Activated CD8-positive, alpha-beta memory T cell treated with anti-CD3 and anti-CD28 coated beads for 1 hour (primary cell): ENCODE data around the gene ITGB3.
A peak's percentile ranks its signal among the peaks of the same experiment; 100 is the strongest.

Source experiments
- DNase-seq, 2 donors: peaks; one replicate each; pipeline ENCODE4 v3.0.0-alpha.2; 2020; ENCODE audit warnings: low read depth in 1 of 2; ENCODE audit errors: extremely low read depth in 1 of 2

The ITGB3 gene

GRCh38 chr17:47295874-47296255, 42.2 kb downstream of the ITGB3 start:
- DNase-seq, result no peak

DNA sequence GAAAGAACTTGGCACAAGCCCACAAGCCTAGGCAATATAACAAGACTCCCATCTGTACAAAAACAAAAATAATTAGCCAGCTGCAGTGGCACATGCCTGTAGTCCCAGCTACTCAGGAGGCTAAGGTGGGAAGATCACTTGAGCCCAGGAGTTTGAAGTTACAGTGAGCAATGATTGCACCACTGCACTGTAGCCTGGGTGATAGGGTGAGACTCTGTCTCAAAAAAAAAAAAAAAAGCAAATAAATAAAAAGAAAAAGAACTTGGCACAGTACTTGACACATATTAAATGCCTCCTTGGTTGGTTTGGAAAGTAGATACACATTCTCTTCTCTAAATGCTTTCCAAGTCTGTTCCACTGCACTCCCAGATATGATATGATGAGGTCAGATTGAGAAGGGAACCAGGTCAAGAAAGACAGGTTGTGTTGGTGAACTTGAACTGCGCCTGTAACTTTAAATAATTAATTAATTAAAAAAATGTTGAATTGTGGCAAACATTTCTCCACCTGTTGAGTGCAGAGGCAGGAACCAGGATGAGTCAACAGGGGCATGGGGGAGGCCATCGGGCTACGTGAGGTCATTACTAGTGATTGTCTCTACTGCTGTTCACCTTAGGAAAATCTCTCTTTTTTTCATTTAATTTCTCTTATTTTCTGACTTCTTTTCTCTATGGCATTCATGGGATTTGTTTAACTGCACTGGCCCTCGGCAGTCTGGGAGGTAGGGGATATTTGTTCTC, 44.2 kb downstream of the ITGB3 start:
- DNase-seq, result no peak

GRCh38 chr17:47298712-47299111, 45.1 kb downstream of the ITGB3 start:
- no peak for DNase-seq

GRCh38 chr17:47299239-47299910, 45.7 kb downstream of the ITGB3 start:
- DNase-seq, result no peak

DNA sequence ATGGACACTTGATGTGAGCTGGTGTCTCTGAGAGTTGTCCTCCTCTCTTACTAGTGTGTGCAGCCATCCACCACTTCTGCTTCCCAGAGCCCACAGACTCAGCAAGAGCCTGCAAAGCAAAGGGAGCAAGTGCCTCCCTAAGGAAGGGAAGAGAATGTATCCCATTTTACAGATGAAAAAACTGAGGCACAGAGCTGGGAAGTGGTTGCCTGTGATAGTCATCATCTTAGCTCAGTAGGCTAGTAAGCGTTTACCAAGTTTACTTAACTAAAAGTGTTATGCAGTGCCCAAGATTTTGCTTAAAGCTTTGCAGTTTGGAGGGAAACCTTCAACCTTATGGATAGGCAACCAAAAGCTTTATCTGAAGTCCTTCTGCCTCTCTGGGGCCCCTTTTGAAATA, 47.1 kb downstream of the ITGB3 start:
- no peak for DNase-seq

- no peak for DNase-seq
These were observed 47.5 kb downstream of the ITGB3 start for GRCh38 chr17:47301161-47301560.

DNA sequence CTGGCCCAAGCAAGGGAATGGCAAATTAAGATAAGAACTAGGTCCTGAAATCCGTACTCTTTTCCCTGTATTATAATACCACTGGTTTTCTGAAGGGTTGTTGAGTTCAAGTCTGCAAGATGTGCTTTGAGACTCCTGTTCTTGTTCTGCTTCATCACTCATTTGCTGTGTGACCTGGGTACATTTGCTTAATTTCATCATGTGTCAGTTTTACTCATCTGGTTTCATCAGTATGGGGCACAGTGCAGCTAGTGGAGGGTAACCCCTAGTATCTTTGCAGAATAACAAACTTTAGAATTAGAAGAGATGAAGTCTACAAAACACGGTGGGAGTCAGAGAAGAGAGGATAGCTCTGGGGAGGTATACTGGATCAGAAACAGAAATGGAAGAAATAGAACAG, 48.2 kb downstream of the ITGB3 start:
- no peak for DNase-seq

DNA sequence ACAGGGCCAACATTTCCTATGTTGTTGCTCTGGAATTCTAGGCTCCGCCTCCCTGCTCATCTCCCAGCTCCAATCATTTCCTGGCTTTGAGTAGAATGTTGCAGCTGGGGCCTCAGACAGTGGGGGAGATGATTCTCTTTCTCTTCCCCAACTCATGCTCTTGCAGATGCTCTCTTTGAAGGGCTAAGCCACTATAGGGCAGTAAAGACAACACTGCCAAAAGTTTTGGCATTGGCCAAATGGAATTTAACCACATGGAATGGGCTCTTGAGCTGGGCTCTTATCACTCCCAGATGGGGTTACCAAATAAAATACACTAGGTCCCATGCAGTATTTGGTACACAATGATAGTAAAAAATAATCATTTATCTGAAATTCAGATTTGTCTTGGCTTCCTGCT, 50.6 kb downstream of the ITGB3 start:
- no peak for DNase-seq

DNA sequence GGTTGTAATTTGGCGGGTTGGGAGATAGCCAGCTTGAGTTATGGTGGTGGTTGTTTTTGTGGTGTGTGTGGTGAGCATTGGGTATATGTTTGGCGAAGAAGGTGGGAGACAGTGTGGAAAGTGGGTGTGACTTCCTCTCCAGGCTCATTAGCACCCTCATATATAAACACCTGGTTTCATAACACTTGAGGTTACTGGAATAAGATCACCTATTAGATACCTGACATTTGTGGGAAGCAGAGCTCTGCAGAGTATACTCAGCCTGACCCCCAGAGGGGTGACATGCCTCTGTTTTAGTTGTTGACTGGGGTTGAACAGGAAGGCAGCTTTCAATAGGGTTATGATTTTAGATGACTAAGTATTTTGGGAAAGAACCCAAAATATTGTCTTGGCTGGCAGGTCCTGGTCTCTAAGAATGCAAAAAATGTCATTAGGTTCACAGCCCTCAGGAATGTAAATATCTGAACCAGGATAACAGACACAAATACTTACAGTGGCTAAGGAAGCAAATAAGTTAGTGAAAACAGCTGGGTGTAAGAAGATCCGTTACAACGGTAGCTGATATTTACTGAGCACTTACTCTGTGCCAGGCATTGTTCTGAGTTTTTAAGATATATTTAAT, 51.8 kb downstream of the ITGB3 start:
- DNase-seq, result no peak

- no peak for DNase-seq
These were observed 56.6 kb downstream of the ITGB3 start for GRCh38 chr17:47310186-47310733.

- no peak for DNase-seq
These were observed 57.8 kb downstream of the ITGB3 start for GRCh38 chr17:47311420-47311819.

- DNase-seq, result no peak
These were observed 62.0 kb downstream of the ITGB3 start for GRCh38 chr17:47315451-47316266.

- DNase-seq, result no peak
These were observed 62.7 kb downstream of the ITGB3 start for GRCh38 chr17:47316311-47316710.

GRCh38 chr17:47317119-47317518, 63.5 kb downstream of the ITGB3 start:
- no peak for DNase-seq

- no peak for DNase-seq
These were observed 64.7 kb downstream of the ITGB3 start for GRCh38 chr17:47318197-47318918.

- no peak for DNase-seq
These were observed 67.4 kb downstream of the ITGB3 start for GRCh38 chr17:47320879-47321502.

GRCh38 chr17:47323382-47324223, 70.0 kb downstream of the ITGB3 start, which contains the start of gene EFCAB13:
Gene EFCAB13 (plus strand): TSS chr17:47323955. CDS start chr17:47328354, 4,399 bp downstream.
- DNase-seq, result peak; percentile 25 to 69

- peak in 1 of 2 donors; percentile 33 for DNase-seq
These were observed 70.8 kb downstream of the ITGB3 start for GRCh38 chr17:47324224-47325020.
